ENCODE results near the gene MORN5.

DNA sequence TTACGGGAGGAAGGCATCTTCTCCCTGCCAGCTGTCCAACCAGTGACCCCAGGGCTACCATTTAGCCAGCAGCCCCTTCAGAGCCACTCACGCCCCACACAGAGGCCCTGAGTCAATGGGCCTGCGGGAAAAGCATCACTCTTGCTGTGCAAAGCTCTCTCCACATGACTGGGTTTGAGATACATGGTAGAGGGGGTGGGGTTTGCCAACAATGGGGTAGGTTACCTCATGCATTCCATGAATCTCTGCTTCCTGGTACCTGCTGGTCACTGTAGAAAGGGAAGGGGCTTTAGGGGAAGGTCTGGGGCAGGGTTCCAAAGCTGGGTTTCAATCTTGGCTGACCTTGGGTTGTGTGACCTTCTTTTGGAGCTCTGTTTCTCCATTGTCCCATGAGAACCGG lies 43.7 kb upstream of the MORN5 start:
- TF ChIP-seq CTCF (IDR thresholded peaks at IDR 0.05 in 2 of 3, conservative IDR thresholded peaks at IDR 0.05 in 1 of 3; ENCODE audit: control insufficient read depth in 2 of 3, extremely low read depth in 1 of 3, insufficient read depth in 1 of 3, low read depth in 3 of 3, low read length in 3 of 3) = no peak
- TF ChIP-seq NR2C2 (IDR thresholded peaks at IDR 0.05; ENCODE audit: borderline replicate concordance, control insufficient read depth, insufficient read length, low read depth) = no peak
- TF ChIP-seq ZNF384 (IDR thresholded peaks at IDR 0.05; ENCODE audit: borderline replicate concordance, low read depth, low read length) = no peak
- TF ChIP-seq RFX5 (IDR thresholded peaks at IDR 0.05; ENCODE audit: low read depth, low read length) = no peak
- TF ChIP-seq POLR2AphosphoS5 (IDR thresholded peaks at IDR 0.05; ENCODE audit: low read length) = no peak
- TF ChIP-seq SIN3A (IDR thresholded peaks at IDR 0.05; ENCODE audit: low read depth, low read length) = no peak
- no peak for TF ChIP-seq HDGF (IDR thresholded peaks at IDR 0.05)
- no peak for TF ChIP-seq BRCA1 (IDR thresholded peaks at IDR 0.05; ENCODE audit: low read depth, low read length)
- TF ChIP-seq RCOR1 (conservative IDR thresholded peaks at IDR 0.05; ENCODE audit: low read depth, low read length) = no peak
- no peak for TF ChIP-seq CHD2 (IDR thresholded peaks at IDR 0.05; ENCODE audit: borderline replicate concordance, low read depth, low read length)
- TF ChIP-seq GABPA (IDR thresholded peaks at IDR 0.05; ENCODE audit: low read depth) = no peak
- TF ChIP-seq E2F8 (IDR thresholded peaks at IDR 0.05; ENCODE audit: low read depth, partially characterized antibody) = no peak
- TF ChIP-seq ELK1 (IDR thresholded peaks at IDR 0.05; ENCODE audit: low read depth, low read length) = no peak
- no peak for TF ChIP-seq POLR2A (IDR thresholded peaks at IDR 0.05; ENCODE audit: low read depth, low read length)

Data from GM12878 (cell line).